PFSK-1 (cell line): ENCODE measurements around the gene IL36A.

Source experiments
- POLR2AphosphoS5 ChIP-seq: IDR thresholded peaks from 2 replicates; pipeline ENCODE4 v1.6.1; 2012; ENCODE audit warnings: low read depth, mild to moderate bottlenecking, control low read depth, low read length, moderate library complexity
- SIN3A ChIP-seq: IDR thresholded peaks from 2 replicates; pipeline ENCODE4 v1.6.1; 2012; ENCODE audit warnings: mild to moderate bottlenecking, low read length, moderate library complexity, borderline replicate concordance; ENCODE audit not compliant: insufficient read depth
- TAF1 ChIP-seq: IDR thresholded peaks from 2 replicates; pipeline ENCODE4 v1.6.1; 2012; ENCODE audit warnings: low read length, control low read depth, borderline replicate concordance; ENCODE audit not compliant: insufficient read depth
- TF ChIP-seq, protein P1 (sequence below), 2 experiments: IDR thresholded peaks; 2 replicates each; pipeline versions ENCODE4 v1.6.1 to v1.8.0; 2011 to 2012; ENCODE audit warnings: low read depth in 2 of 2, low read length in 2 of 2, control low read depth in 1 of 2, inconsistent platforms in 1 of 2, mild to moderate bottlenecking in 1 of 2, moderate library complexity in 1 of 2; ENCODE audit not compliant: insufficient read depth in 1 of 2

- TF ChIP-seq POLR2AphosphoS5 (no peak), SIN3A (no peak), TAF1 (no peak)
- TF ChIP-seq, protein P1, sequence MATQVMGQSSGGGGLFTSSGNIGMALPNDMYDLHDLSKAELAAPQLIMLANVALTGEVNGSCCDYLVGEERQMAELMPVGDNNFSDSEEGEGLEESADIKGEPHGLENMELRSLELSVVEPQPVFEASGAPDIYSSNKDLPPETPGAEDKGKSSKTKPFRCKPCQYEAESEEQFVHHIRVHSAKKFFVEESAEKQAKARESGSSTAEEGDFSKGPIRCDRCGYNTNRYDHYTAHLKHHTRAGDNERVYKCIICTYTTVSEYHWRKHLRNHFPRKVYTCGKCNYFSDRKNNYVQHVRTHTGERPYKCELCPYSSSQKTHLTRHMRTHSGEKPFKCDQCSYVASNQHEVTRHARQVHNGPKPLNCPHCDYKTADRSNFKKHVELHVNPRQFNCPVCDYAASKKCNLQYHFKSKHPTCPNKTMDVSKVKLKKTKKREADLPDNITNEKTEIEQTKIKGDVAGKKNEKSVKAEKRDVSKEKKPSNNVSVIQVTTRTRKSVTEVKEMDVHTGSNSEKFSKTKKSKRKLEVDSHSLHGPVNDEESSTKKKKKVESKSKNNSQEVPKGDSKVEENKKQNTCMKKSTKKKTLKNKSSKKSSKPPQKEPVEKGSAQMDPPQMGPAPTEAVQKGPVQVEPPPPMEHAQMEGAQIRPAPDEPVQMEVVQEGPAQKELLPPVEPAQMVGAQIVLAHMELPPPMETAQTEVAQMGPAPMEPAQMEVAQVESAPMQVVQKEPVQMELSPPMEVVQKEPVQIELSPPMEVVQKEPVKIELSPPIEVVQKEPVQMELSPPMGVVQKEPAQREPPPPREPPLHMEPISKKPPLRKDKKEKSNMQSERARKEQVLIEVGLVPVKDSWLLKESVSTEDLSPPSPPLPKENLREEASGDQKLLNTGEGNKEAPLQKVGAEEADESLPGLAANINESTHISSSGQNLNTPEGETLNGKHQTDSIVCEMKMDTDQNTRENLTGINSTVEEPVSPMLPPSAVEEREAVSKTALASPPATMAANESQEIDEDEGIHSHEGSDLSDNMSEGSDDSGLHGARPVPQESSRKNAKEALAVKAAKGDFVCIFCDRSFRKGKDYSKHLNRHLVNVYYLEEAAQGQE (IDR thresholded peaks at IDR 0.05; ENCODE audit: insufficient read depth in 1 of 2, low read depth in 2 of 2, low read length in 2 of 2): no peak
These were observed 33.0 kb downstream of the IL36A start for GRCh38 chr2:113038291-113038690.
